ENCODE data around the gene GDF11.

Gene GDF11

DNA sequence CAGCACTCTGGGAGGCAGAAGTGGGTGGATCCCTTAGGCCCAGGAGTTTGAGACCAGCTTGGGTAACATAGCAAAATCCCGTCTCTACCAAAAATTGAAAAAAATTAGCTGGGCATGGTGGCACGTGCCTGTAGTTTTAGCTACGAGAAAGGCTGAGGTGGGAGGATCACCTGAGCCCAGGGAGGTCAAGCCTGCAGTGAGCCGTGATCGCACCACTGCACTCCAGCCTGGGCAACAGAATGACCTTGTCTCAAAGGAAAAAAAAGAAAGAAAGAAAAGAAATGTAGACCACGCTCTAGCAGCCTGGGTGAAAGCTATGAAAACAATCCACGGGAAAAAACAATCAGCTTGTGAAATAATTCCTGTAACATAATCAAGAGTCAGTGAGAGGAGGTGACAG, 45.6 kb downstream of the GDF11 start:
- H3K4me3 ChIP-seq (ENCODE audit: low read length): no peak overlapping the region
- H3K9me2 ChIP-seq (replicated peaks; ENCODE audit: control insufficient read depth, low read length): no peaks in the 10 kb centered on the region
- H3K36me3 ChIP-seq (ENCODE audit: control insufficient read depth, low read length): peaks cover 88% of the 10 kb centered on the region
- TF ChIP-seq, protein P1, sequence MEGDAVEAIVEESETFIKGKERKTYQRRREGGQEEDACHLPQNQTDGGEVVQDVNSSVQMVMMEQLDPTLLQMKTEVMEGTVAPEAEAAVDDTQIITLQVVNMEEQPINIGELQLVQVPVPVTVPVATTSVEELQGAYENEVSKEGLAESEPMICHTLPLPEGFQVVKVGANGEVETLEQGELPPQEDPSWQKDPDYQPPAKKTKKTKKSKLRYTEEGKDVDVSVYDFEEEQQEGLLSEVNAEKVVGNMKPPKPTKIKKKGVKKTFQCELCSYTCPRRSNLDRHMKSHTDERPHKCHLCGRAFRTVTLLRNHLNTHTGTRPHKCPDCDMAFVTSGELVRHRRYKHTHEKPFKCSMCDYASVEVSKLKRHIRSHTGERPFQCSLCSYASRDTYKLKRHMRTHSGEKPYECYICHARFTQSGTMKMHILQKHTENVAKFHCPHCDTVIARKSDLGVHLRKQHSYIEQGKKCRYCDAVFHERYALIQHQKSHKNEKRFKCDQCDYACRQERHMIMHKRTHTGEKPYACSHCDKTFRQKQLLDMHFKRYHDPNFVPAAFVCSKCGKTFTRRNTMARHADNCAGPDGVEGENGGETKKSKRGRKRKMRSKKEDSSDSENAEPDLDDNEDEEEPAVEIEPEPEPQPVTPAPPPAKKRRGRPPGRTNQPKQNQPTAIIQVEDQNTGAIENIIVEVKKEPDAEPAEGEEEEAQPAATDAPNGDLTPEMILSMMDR (IDR thresholded peaks at IDR 0.05; ENCODE audit: low read depth, low read length, poor library complexity, severe bottlenecking): no peak
- no peak for TF ChIP-seq EZH2phosphoT487 (IDR thresholded peaks at IDR 0.05; ENCODE audit: borderline replicate concordance, low read length)
- no peaks in the 10 kb centered on the region for H4K20me1 ChIP-seq (ENCODE audit: control insufficient read depth, insufficient read depth, low read depth, low read length)
- no peaks in the 10 kb centered on the region for H3K4me1 ChIP-seq (ENCODE audit: control insufficient read depth, low read length)
- H3K79me2 ChIP-seq (ENCODE audit: control insufficient read depth, low read length): no peaks in the 10 kb centered on the region
- H3K9me3 ChIP-seq (ENCODE audit: control insufficient read depth, insufficient read depth, low read length): no peaks in the 10 kb centered on the region
- peaks cover 6% of the 10 kb centered on the region for H3F3A ChIP-seq (ENCODE audit: control insufficient read depth, insufficient read depth)
- H3K27ac ChIP-seq (ENCODE audit: low read depth, low read length): no peak overlapping the region
- H3K4me2 ChIP-seq (ENCODE audit: low read length): no peak overlapping the region
- H3K27me3 ChIP-seq (ENCODE audit: control insufficient read depth, low read length): no peaks in the 10 kb centered on the region

DNA sequence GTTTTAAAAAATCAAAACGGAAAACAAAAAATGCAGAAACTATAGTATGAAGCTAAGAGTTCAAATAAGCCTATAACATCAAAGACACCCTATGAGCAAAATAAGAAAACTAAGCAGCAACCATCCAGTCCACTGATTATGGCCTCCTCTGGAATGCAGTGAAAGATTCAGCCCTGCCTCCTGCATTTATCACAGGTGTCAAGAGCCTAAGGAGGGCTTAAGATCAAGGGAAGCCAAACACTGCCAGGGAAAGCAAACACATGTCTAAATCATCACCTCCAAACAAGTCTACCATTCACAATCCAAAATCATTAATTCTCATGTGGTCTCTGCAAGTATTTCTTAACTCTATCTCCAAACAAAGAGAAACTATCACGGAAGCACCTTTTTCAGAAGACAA, 46.2 kb downstream of the GDF11 start:
- Histone ChIP-seq H3K4me1 (ENCODE audit: control insufficient read depth, low read length) (no peaks in the 10 kb centered on the region), H3F3A (ENCODE audit: control insufficient read depth, insufficient read depth) (peaks cover 6% of the 10 kb centered on the region), H3K27ac (ENCODE audit: low read depth, low read length) (no peak overlapping the region), H3K36me3 (ENCODE audit: control insufficient read depth, low read length) (peaks cover 88% of the 10 kb centered on the region), H3K4me2 (ENCODE audit: low read length) (no peak overlapping the region), H4K20me1 (ENCODE audit: control insufficient read depth, insufficient read depth, low read depth, low read length) (no peaks in the 10 kb centered on the region), H3K9me2 (replicated peaks; ENCODE audit: control insufficient read depth, low read length) (no peaks in the 10 kb centered on the region), H3K4me3 (ENCODE audit: low read length) (no peak overlapping the region), H3K27me3 (ENCODE audit: control insufficient read depth, low read length) (no peaks in the 10 kb centered on the region), H3K9me3 (ENCODE audit: control insufficient read depth, insufficient read depth, low read length) (no peaks in the 10 kb centered on the region), H3K79me2 (ENCODE audit: control insufficient read depth, low read length) (0 out of 2 replicates have a peak, but pooled peaks cover 2% of the 10 kb centered on the region)
- TF ChIP-seq, protein P1 (IDR thresholded peaks at IDR 0.05; ENCODE audit: low read depth, low read length, poor library complexity, severe bottlenecking): no peak
- no peak for TF ChIP-seq EZH2phosphoT487 (IDR thresholded peaks at IDR 0.05; ENCODE audit: borderline replicate concordance, low read length)

DNA sequence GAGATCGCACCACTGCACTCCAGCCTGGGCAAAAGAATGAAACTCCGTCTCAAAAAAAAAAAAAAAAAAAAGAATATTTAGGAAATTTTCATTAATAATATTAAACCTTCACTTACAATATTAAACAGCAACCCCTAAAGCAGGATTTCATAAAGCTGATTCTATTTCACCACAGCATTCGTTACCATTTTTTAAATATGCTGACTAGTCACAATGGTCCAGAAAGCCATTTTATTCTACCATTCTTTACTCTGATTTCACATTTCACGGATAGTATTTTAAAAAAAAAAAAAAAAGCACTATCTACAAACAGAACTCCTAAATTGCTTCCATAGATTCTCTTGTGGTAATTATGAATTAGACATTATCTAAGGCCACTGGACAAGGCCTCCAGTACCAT, 47.0 kb downstream of the GDF11 start:
- no peak overlapping the region for H3K27ac ChIP-seq (ENCODE audit: low read depth, low read length)
- H3K79me2 ChIP-seq (ENCODE audit: control insufficient read depth, low read length): 0 out of 2 replicates have a peak, but pooled peaks cover 4% of the 10 kb centered on the region
- no peaks in the 10 kb centered on the region for H3K9me3 ChIP-seq (ENCODE audit: control insufficient read depth, insufficient read depth, low read length)
- H3K36me3 ChIP-seq (ENCODE audit: control insufficient read depth, low read length): peaks cover 88% of the 10 kb centered on the region
- no peak for TF ChIP-seq EZH2phosphoT487 (IDR thresholded peaks at IDR 0.05; ENCODE audit: borderline replicate concordance, low read length)
- TF ChIP-seq, protein P1 (IDR thresholded peaks at IDR 0.05; ENCODE audit: low read depth, low read length, poor library complexity, severe bottlenecking): no peak
- H3K27me3 ChIP-seq (ENCODE audit: control insufficient read depth, low read length): no peaks in the 10 kb centered on the region
- H3F3A ChIP-seq (ENCODE audit: control insufficient read depth, insufficient read depth): peaks cover 6% of the 10 kb centered on the region
- no peaks in the 10 kb centered on the region for H3K9me2 ChIP-seq (replicated peaks; ENCODE audit: control insufficient read depth, low read length)
- no peaks in the 10 kb centered on the region for H4K20me1 ChIP-seq (ENCODE audit: control insufficient read depth, insufficient read depth, low read depth, low read length)
- no peaks in the 10 kb centered on the region for H3K4me1 ChIP-seq (ENCODE audit: control insufficient read depth, low read length)
- H3K4me2 ChIP-seq (ENCODE audit: low read length): no peak overlapping the region
- H3K4me3 ChIP-seq (ENCODE audit: low read length): no peak overlapping the region

Data from DOHH2 (cell line).